Posterior cingulate gyrus (tissue), 11 donors: Measurements from ENCODE around the gene RNF40.

Experiments used
- DNase-seq, 10 donors: peaks; one replicate each; pipeline versions ENCODE4 v3.0.0 to v3.0.0-alpha.2; 2020 to 2021; ENCODE audit warnings: mixed read lengths in 3 of 10
- intact Hi-C: fragments of 100-400 bp; cut with DNase I; formaldehyde crosslinking; loops from one replicate; pipeline ENCODE4 v1.15.1; 2023

Gene RNF40

GRCh38 chr16:30761928-30762902, at the start of gene RNF40, which contains the start of gene CFAP119:
RNF40 (plus strand) TSS chr16:30762322; CDS start chr16:30762546, 224 bp downstream.
CFAP119 (minus strand) TSS chr16:30762062; CDS start chr16:30761748, 314 bp downstream.
- intact Hi-C loops: loop anchor here (2.0 to 10.0 kb wide), 2 partner anchors 13 to 63 kb away; partner anchors contain the start of gene PHKG2
- DNase-seq: peak; percentile 92 to 99 (median 96)

- peak in 1 of 10 donors; percentile 14 for DNase-seq
- intact Hi-C loops: no loop called here
Measured at GRCh38 chr16:30715750-30716445, 46.2 kb upstream of the RNF40 start.

- intact Hi-C loops: no loop called here
- DNase-seq: peak in 1 of 10 donors; percentile 35
Measured at GRCh38 chr16:30720086-30720485, 42.0 kb upstream of the RNF40 start.

DNA sequence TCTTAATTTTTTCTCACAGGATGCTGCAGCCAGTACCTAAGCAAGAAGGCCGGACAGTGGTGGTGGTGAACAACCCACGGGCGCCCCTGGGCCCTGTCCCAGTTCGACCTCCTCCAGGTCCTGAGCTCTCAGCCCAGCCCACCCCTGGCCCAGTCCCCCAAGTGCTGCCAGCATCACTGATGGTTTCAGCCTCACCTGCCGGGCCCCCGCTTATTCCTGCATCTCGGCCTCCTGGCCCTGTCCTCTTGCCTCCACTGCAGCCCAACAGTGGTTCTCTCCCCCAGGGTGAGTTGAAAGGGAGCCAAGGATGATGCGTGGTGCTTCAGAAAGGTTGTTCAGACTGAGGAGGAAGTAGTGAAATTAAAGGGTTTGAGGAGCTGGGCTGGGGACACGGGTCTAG, 41.4 kb upstream of the RNF40 start:
- DNase-seq: peak in 1 of 10 donors; percentile 79
- intact Hi-C loops: no loop called here

DNA sequence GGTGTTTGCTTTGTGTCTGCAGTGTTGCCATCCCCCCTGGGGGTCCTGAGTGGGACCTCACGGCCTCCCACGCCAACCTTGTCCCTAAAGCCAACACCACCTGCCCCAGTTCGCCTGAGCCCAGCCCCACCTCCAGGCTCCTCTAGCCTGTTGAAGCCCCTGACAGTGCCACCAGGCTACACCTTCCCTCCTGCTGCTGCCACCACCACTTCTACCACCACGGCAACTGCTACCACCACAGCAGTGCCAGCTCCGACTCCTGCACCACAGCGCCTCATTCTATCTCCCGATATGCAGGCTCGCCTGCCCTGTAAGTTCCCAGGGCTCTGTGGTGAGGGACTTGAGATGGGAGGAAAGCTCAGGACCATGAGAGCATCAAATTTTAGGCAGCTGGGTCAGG, 41.0 kb upstream of the RNF40 start:
- DNase-seq: peak in 1 of 10 donors; percentile 49
- intact Hi-C loops: no loop called here

GRCh38 chr16:30721606-30722005, 40.5 kb upstream of the RNF40 start:
- no peak for DNase-seq
- intact Hi-C loops: no loop called here

DNA sequence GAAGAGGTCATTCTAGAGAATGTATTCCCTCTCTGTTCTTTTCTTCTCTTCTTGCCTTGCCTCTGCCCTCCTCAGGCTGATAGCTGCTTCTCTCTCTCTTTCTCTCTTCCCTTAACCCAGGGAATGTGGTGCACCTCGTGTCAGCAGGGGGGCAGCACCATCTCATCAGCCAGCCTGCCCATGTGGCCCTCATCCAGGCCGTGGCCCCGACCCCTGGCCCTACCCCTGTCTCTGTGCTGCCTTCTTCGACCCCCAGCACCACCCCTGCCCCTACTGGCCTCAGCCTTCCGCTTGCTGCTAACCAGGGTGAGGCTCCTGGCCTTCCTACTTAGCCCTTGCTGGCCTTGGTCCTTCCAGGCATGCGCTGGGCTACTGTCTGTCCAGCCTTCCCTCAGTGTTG, 39.7 kb upstream of the RNF40 start:
- intact Hi-C loops: no loop called here

GRCh38 chr16:30722916-30723315, 39.2 kb upstream of the RNF40 start:
- intact Hi-C loops: no loop called here

More for the DNA sequence above, 39.7 kb upstream of the RNF40 start:
- DNase-seq: peak in 1 of 10 donors; percentile 61

DNA sequence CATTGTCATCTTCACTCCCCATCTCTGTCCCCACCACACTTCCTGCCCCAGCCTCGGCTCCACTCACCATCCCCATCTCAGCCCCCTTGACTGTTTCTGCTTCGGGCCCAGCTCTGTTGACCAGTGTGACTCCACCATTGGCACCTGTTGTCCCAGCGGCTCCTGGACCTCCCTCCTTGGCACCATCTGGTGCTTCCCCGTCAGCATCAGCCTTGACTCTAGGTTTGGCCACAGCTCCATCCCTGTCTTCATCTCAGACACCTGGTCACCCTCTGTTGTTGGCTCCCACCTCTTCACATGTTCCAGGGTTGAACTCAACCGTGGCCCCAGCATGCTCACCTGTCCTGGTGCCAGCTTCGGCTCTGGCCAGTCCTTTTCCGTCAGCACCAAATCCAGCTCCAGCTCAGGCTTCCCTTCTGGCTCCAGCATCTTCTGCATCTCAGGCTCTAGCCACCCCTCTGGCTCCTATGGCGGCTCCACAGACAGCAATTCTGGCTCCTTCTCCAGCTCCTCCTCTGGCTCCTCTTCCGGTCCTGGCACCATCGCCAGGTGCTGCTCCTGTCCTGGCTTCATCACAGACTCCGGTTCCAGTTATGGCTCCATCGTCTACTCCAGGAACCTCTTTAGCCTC, 38.3 kb upstream of the RNF40 start:
- intact Hi-C loops: no loop called here
- DNase-seq: peak in 1 of 10 donors; percentile 59

More at GRCh38 chr16:30722916-30723315, 39.2 kb upstream of the RNF40 start:
- peak in 1 of 10 donors; percentile 52 for DNase-seq

- intact Hi-C loops: no loop called here
- DNase-seq: peak in 1 of 10 donors; percentile 77
Measured at GRCh38 chr16:30724641-30725417, 37.3 kb upstream of the RNF40 start.

- peak in 1 of 10 donors; percentile 27 for DNase-seq
- intact Hi-C loops: no loop called here
Measured at GRCh38 chr16:30725418-30725792, 36.7 kb upstream of the RNF40 start.

DNA sequence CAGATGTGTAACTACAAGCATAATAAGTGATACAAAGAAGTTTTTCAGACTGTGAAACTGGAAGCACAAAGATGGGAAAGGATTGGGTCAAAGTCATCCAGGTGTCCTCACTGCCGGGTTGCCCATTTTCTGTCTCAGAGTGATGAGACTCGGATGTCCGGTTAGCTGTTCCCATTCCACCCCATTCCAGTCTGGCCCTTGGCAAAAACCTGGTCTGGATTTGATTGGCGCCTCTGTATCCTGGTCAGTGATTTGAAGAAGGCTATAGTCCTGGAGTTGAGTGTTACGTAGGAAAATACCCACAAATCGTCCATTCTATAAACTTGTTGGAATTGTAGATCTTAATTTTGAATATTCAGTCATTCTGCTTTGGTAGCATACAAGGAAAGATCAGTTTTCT, 33.8 kb upstream of the RNF40 start:
- DNase-seq: peak in 1 of 10 donors; percentile 54

GRCh38 chr16:30728899-30729672, 33.0 kb upstream of the RNF40 start:
- intact Hi-C loops: no loop called here
- peak in 1 of 10 donors; percentile 71 for DNase-seq

More for the DNA sequence above, 33.8 kb upstream of the RNF40 start:
- intact Hi-C loops: no loop called here

GRCh38 chr16:30731411-30731810, 30.7 kb upstream of the RNF40 start:
- no peak for DNase-seq
- intact Hi-C loops: no loop called here

GRCh38 chr16:30736995-30737793, 24.9 kb upstream of the RNF40 start:
- no peak for DNase-seq
- intact Hi-C loops: no loop called here

DNA sequence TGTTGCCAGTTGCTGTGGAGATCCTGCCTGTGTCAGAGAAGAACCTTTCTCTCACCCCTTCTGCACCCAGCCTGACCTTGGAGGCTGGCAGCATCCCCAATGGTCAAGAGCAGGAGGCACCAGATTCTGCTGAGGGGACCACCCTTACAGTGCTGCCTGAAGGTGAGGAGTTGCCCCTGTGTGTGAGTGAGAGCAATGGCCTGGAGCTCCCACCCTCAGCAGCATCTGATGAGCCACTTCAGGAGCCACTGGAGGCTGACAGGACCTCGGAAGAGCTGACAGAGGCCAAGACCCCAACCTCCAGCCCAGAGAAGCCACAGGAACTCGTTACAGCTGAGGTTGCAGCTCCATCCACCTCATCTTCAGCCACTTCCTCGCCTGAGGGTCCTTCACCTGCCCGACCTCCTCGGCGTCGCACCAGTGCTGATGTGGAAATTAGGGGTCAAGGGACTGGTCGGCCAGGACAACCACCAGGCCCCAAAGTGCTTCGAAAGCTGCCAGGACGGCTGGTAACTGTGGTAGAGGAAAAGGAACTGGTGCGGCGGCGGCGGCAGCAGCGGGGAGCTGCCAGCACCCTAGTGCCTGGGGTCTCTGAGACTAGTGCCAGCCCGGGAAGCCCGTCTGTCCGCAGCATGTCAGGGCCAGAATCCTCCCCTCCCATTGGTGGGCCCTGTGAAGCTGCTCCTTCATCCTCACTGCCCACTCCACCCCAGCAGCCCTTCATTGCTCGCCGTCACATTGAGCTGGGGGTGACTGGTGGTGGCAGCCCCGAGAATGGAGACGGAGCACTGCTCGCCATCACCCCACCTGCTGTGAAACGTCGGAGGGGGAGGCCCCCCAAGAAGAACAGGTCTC, 24.1 kb upstream of the RNF40 start:
- intact Hi-C loops: no loop called here
- no peak for DNase-seq
